Stimulated activated CD4-positive, alpha-beta T cell treated with anti-CD3 and anti-CD28 coated beads, Interleukin-2, amount 100 ng/mL, for 48 hours (primary cell): Measurements from ENCODE around the gene FAN1.
A peak's percentile ranks its signal among the peaks of the same experiment; 100 is the strongest.
"Not testable (repeated sequence)": the region's sequence is repeated elsewhere in the genome, so short reads cannot be mapped to it uniquely, and the experiment has no call there.

Source experiments
- DNase-seq, 2 donors: peaks; one replicate each; pipeline ENCODE4 v3.0.0-alpha.2; 2020

FAN1 gene

DNA sequence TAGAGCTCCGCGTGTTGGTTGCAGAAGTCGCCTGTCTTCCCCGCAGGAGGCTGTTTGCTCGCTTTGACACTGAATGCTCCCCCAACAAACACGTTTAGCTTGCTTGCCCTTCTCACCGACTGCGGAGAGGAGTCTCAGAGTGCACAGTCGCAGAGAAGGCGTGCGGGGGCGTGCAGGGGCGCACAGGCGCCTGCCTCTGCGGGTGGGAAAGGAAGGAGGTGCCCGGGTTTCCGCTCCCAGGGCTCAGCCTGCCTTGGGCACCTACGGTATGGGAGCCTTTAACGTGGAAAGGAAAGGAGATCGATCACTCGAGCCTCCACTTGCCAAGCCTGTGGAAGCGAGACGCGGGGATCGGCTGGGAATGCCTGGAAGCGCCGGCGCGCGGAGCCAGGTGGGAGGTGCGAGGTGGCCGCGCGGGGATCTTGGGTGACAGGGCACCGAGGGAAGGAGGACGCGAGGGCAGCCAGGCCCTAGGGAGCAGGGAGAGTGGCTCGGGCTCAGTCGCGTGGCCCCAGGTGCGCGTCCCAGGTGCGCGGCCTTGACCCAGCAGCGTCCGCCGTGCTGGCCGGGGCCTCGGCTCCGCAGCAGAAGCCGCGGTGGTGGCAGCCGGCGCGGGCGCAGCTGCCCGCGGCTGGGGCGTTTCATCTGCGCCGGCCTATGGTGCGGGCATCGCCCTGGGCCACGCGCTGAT is at the start of gene FAN1:
FAN1 (plus strand) TSS at position 419 of the 691 bp plus-strand sequence. CDS start 749 bp downstream, outside the sequence.
- peak; percentile 74 to 80 for DNase-seq

DNA sequence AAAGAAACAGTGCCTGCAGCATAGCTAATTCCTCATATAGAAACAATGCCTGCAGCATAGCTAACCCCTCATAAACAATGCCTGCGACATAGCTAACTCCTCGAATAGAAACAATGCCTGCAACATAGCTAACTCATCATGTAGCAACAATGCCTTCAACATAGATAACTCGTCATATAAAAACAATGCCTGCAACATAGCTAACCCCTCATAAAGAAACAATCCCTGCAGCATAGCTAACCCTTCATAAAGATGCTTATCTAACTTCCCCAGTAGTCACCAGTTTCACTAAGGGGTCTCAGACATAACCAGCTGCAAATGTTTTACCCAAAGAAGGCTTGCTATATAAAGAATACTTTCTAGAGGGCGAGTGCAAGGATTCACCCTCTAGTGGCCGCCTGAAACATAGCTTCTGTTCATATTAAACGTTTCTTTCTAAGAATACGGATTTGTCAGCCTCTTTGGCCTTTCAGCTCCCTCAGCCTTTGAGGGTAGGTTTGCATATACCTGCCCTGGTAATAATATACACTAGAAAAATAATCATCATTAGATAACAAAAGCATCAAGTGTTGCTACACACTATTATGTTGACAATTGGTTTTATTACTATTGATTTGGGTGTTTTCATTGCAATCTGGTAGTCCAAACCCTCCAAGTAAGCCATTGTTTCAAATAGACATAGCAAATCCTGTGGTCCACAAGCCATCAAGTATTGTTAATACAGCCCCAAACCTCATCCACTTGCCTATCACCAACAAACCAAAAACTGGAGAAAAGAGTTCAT is 44.4 kb upstream of the FAN1 start:
- peak in 1 of 2 donors; percentile 5 for DNase-seq

DNA sequence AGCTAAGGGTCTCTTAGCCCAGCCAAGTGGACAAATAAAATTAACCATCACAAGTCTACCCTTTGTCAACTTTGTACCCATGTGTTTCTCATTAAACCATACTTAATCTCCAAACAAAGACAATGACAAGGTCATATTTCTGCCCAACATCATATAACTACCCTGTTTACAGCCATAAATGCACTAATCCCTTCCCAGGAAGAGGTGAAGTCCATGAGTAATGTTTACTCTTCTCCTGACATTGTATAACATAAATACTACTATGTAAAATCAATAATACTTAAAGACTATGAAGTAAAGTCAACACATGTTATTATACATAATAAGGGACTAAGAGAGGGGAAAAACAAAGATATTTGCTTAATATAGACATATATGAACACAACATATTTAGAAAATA is 38.5 kb upstream of the FAN1 start:
- no peak for DNase-seq

DNA sequence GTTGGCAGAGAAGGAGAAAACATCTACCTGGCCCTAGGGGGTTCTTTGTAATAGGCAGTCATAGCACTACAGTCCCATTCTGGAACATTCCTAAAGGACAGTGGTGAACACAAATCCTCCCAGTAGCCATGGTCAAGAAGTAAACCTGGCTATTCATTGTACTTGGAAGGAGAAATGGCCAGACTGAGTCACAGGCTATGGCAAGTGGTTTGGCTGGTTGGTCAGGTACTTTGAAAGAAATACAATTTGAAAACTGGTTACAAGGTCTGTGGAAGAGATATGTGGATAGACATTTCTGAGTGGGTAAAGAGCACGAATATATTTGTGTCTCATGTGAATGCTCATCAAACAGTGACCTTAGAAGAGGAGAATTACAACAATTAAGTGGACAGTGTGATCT is 33.0 kb upstream of the FAN1 start:
- no peak for DNase-seq

DNA sequence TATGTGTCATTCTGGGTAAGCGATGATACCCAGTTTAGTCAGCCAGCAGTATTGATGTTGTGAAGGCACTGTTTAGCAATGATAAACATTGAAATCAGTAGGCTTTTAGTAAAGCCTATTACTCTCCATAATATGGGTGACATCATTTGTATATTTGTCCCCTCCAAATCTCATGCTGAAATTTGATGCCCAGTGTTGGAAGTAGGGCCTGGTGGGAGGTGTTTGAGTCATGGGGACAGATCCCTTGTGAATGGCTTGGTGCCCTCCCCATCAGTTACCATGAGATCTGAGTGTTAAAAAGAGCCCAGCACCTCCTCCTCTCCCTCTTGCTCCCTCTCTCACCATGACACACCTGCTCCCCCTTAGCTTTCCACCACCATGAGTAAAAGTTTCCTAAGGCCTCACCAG is 31.4 kb upstream of the FAN1 start:
- no peak for DNase-seq

DNA sequence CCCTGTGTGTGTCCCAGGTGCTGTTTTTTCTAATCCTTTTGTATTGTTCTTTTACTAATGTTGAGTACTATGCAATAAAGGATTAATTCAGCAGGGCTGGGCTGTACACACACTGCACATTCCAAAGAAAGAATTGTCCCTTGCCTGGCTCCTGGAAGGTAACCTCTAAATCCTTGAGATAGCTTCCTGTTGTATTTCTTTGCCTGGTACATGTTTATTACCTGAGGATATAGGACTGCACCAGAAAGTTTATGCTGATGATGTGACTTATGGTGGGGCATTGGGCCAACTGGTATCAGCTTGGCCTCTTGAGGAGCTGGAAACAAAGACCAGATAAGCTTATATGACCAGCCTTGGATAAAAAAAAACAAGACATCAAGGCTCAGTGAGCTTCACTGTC is 26.6 kb upstream of the FAN1 start:
- DNase-seq = no peak

DNA sequence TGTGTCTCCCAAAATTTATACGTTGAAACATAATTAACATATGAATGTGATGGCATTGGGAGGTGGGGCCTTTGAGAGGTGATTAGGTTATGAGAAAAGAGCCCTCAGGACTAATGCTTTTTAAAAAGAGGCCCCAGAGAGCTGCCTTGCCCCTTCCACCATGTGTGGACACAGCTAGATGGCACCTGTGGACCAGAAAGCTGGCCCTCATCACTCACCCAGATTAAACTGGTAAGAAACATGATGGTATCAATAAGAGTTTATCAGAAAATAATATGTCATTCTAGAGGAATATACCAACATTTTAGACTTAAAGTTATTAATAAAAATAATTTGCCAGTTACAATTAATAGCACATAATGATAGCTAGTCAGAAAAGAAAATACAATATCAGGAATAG is 25.2 kb upstream of the FAN1 start:
- no peak for DNase-seq

DNA sequence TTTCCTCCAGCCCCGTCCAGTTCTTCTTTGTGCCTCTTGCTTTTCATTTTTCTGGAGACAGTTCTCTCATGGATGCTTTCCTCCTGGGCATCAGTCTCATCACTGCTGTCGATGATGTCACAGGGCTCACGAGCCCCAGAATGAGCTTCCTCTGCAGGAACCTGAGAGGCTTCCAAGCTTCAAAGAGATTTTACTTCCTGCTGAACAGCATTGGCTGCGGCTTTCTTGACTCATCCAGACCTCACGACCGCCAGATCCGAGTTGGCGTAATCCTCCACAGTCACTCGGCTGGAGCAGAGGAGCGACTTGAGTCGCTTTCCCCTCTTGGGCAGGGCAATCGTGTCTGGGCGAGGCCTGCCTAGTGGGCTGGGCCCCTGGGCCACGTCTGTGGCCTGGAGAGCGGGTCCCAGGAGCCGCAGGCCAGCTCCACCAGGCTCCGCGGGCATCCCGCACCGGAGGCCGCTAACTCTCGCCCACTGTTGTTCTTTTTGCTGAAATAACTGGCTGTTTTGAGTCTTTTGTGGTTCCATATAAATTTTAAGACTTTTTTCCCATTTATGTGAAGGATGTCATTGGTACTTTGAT is 20.8 kb upstream of the FAN1 start:
- peak in 1 of 2 donors; percentile 24 for DNase-seq

DNA sequence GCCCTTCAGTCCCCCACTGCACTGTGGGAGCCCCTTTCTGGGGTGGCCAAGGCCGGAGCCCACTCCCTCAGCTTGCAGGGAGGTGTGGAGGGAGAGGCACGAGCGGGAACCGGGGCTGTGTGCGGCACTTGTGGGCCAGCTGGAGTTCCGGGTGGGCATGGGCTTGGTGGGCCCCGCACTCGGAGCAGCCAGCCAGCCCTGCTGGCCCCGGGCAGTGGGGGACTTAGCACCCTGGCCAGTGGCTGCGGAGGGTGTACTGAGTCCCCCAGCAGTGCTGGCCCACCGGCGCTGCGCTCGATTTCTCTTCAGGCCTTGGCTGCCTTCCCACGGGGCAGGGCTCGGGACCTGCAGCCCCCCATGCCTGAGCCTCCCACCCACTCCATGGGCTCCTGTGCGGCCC is 20.0 kb upstream of the FAN1 start:
- DNase-seq = not testable (repeated sequence)

DNA sequence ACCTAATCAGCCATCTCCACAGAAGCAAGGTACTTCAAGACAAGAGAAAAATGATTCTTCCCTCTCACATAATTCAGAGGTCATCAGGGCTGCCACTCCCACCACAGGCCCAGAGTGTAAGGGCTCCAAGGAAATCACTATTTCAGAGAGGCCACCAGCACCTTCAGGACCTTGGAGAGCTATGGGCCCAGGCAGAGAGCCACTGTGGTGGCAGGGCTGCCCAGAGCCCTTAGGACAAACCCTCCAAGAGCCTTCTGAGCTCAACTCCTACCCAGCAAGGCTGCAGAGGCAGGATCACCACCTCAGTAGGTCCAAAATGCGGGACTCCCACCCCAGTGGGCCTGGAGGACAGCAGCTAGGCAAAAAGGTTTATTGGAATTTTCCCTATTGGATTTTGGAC is 17.9 kb upstream of the FAN1 start:
- no peak for DNase-seq

DNA sequence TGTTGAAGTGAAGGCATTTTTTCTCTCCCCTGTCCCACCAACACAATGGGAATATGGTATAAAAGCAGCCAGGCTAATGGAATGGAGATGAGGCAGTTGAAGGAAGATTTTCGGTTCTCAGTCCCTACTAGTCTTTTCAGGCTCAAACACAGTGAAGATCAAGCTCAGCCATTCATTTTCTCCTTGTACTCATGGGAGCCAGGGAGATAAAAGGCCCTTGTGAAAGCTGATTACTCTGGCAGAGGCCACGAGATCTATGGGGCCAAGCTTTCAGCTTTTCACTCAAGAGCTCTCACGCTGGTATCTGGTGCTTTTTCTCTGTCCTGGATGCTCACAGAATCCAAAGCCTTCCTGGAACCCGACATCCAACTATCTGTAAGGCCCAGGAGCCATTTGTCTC is 14.5 kb upstream of the FAN1 start:
- no peak for DNase-seq

DNA sequence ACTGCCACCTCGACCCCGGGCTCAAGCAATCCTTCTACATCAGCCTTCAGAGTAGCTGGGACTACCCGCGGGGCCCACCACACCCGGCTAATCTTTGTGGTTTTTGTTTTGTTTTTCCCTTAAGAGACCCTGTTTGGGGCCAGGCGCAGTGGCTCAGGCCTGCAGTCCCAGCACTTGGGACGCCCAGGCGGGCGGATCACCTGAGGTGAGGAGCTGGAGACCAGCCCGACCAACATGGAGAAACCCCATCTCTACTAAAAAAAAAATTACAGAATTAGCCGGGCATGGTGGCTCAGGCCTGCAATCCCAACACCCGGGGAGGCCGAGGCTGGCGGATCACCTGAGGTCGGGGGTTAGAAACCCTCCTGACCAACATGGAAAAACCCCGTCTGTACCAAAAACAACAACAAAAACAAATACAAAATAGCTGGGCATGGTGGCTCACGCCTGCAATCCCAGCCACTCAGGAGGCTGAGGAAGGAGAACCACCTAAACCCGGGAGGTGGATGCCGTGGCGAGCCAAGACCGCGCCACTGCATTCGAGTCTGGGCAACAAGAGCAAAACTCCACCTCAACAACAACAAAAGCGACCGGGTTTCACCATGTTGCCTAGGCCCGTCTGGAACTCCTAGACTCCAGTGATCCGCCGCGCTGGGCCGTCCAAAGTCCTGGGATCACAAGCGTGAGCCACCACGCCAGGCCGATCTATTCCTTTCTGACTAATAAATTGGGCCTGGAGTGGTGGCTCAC is 8.1 kb upstream of the FAN1 start:
- DNase-seq = no peak

DNA sequence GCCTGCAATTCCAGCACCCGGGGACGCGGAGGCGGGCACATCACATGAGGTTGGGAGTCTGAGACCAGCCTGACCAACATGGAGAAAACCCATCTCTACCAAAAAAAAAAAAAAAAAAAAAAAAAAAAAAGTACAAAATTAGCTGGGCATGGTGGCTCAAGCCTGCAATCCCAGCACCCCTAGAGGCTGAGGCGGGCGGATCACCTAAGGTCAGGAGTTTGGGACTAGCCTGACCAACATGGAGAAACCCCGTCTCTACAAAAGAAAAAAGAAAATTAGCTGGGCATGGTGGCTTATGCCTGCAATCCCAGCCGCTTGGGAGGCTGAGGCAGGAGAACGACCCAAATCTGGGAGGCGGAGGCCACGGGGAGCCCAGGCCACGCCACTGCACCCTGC is 7.5 kb upstream of the FAN1 start:
- no peak for DNase-seq

DNA sequence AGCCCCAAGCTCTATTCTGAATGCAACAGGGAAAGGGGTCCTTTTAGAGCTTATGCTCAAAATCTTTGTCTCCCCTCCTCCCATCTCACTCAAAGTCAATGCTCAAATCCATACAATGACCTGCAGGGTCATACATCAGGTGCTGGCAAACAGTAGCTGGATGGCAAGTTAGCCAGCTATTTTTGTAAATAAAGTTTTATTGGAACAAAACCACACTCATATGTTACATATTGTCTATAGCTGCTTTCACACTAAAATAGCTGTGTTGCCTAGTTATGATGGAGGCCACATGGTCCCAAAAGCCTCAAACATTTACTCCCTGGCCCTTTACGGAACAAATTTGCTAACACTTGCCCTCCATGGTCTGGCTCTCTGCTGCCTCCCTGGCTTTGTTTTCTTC is 1.8 kb upstream of the FAN1 start:
- no peak for DNase-seq

DNA sequence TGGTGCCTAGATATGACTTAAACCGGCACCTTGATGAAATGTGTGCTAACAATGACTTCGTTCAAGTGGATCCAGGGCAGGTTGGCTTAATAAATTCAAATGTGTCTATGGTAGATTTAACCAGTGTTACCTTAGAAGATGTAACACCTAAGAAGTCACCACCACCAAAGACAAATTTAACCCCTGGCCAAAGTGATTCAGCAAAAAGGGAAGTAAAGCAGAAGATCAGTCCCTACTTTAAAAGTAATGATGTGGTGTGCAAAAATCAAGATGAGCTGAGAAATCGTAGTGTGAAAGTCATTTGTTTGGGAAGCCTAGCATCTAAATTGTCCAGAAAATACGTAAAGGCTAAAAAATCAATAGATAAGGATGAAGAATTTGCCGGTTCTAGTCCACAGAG is 1.1 kb downstream of the FAN1 start:
- no peak for DNase-seq

DNA sequence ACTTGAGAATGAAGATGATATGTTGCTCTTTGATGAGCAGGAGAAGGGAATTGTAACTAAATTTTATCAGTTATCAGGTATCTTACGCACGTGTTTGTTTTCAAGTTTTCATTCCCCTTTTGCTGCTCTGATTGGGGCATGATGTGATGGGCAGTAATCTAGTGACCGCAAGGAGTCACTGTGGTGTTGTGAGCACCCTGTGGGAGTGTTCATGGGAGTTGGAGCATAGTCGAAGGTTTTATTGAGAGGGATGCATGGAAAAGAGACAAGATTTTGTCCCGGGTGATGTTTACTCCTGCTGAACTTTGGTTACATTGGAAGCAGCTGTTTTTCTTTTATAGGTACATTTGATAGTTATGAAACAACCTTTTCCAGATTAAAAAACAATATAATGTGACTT is 2.1 kb downstream of the FAN1 start:
- no peak for DNase-seq

DNA sequence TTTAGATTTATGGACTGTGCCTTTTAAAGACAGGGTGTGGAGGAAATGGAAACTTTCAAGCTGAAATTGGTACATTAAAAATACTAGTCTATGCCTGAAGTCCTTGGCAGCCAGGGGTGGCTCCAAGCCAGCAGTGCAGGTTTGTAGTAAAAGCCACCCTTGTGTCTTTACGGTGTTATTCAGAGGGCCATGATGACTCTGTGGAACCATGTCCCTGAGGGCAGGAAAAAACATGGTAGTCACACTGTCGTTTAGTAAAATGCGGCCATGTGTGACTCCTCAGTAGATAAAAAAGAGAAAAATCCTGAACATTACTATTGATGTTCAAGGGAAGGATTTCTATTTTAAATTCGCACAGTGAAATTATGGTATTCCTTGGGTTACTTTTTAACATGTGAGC is 2.7 kb downstream of the FAN1 start:
- no peak for DNase-seq

DNA sequence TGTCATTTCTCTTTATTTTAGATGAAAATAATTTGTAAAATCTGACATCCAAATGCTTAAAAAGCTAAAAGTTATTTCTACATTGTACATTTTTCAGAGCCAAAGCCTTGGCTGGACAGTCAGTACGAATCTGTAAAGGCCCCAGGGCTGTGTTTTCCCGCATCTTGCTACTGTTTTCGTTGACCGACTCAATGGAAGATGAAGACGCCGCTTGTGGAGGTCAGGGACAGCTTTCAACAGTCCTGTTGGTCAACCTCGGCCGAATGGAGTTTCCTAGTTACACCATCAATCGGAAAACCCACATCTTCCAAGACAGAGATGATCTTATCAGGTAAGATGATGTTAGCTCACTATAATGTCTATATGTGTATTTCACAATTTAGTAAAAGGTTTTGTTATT is 10.0 kb downstream of the FAN1 start:
- no peak for DNase-seq

DNA sequence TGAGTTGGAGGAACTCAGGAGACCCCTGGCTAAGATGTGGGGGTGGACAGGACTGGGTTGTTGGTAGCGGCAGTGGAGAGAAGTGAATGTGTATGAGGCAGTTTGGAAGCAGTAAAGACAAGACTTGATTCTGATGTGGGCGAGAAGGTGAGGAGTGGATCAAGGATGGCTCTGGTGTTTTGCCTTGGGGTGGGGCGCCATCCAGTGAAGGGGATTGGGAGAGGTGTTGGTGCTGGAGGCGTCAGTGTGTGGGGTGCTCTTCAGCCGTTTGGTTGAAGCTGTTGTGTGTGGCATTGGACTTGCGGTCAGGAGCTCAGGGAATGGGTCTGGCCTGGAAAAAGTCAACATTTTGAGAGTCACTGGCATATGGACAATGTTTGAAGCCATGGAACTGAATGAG is 13.3 kb downstream of the FAN1 start:
- no peak for DNase-seq

DNA sequence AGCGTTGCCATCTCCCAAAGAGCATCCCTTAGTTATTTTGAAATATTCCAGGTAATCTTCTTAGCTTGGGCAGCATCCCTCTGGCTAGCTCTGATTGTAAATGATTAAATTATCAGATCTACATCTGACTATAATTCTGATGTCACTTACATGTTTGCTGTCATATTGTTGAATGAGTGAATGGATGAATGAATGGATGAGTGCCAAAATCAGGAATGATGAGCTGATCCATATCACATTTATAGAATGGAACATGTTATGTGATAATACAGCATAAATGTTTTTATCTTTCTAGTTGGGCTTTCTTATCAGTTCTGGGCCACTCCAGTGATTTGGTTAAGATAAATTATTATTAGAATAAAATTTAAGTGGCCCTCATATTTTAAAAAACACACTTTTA is 14.0 kb downstream of the FAN1 start:
- no peak for DNase-seq

DNA sequence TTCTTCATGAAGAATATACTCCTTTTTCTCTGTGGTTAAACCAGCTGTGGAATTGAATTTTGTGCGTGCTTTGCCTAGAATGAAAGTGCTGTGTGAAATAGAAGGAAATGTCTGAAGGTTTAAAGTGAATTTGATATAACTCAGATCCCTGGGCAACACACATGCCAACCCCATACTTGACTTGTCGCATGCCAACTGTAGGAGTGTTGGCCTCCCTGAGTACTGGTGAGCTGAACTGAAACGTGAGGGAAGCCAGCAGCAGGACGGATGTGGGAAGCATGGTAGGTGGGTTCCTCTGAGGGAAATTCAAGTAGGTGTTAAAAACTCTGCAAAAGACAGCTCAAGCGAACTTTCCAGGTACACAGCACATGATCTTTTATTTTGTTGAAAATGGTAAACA is 14.7 kb downstream of the FAN1 start:
- DNase-seq = no peak

DNA sequence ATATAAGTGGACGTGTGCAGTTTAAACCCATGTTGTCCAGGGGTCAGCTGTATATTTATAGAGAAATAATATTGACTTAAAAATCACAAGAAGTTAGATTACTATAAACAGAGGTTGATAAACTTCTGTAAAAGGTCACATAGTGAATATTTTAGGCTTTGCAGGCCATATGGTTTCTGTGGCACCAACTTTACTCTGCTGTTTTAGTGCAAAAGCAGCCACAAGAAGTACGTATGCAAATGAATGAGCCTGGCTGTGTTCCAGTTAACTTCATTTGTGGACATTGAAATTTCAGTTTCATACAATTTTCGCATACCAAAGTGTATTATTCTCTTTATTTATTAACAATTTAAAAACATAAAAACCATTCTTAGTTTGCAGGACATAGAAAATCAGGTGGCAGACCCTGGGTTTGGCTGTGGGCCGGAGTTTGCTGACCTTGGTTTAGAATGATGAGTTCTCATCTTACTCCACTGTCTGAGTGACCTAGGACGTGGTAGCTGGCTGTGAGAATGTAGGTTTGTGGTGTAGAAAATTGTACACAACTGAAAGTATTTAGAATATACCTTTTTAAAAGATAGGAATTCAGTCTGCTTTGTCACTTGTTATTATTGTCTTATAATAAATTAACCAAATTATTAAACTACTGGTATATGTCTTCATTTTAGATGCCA is 16.3 kb downstream of the FAN1 start:
- DNase-seq = no peak

DNA sequence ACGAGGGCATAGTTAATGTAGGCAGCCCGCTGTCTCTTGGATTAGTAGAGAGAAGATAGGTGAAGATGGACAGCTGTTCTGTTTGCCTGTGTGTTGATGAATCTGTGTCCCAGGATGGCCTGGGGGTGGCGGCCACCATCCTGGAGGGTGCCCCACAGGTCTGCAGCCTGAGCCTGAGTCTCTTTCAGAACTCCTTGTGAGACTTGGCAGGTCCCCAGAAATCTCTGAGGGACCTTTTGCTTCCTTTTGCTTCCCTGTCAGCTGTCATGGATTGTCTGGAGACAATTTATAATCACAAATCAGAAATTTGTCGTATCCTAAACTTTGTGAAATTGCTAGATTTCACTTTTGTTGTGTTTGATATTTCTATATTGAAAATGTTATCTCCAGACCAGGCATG is 17.4 kb downstream of the FAN1 start:
- DNase-seq = no peak
